SK-N-MC (cell line): Measurements from ENCODE around the gene LPCAT3.
"Not testable (repeated sequence)": the region's sequence is repeated elsewhere in the genome, so short reads cannot be mapped to it uniquely, and the experiment has no call there.

Experiments used
- DNase-seq: peaks from one replicate; pipeline ENCODE4 v3.0.0-alpha.2; 2011; ENCODE audit warnings: low read depth, low spot score
- H3K27ac ChIP-seq: fragments of 200-600 bp; sonication (generic); 2 replicates; pipeline ENCODE4 v1.5.1; 2016; ENCODE audit warnings: mixed run types
- H3K36me3 ChIP-seq: fragments of 200-600 bp; sonication (generic); 2 replicates; pipeline ENCODE4 v1.6.1; 2017; ENCODE audit warnings: antibody characterized with exemption, low read length, mixed read lengths; ENCODE audit not compliant: insufficient read depth
- H3K4me3 ChIP-seq: fragments of 200-600 bp; sonication (generic); 2 replicates; pipeline ENCODE4 v1.5.1; 2016
- H3K9ac ChIP-seq: fragments of 200-600 bp; sonication (generic); 2 replicates; pipeline ENCODE4 v1.8.0; 2017; ENCODE audit warnings: mixed run types, mixed read lengths; ENCODE audit not compliant: insufficient read length
- H3K9me3 ChIP-seq: fragments of 200-600 bp; sonication (generic); 2 replicates; pipeline ENCODE4 v1.6.1; 2017; ENCODE audit warnings: low read depth, mild to moderate bottlenecking, antibody characterized with exemption, low read length, moderate library complexity, mixed read lengths
- EZH2 ChIP-seq: fragments of 200-600 bp; sonication (generic); IDR thresholded peaks from one replicate; pipeline ENCODE4 v1.6.1; 2017; ENCODE audit warnings: antibody characterized with exemption
- FOXP2 ChIP-seq: optimal IDR thresholded peaks from 2 replicates; pipeline ENCODE3; 2011; ENCODE audit warnings: mild to moderate bottlenecking, moderate library complexity; ENCODE audit not compliant: insufficient read depth; ENCODE audit errors: extremely low read length, control extremely low read depth
- POLR2AphosphoS5 ChIP-seq: IDR thresholded peaks from 2 replicates; pipeline ENCODE4 v1.6.1; 2012; ENCODE audit warnings: mild to moderate bottlenecking, low read depth, low read length, borderline replicate concordance

The LPCAT3 gene

DNA sequence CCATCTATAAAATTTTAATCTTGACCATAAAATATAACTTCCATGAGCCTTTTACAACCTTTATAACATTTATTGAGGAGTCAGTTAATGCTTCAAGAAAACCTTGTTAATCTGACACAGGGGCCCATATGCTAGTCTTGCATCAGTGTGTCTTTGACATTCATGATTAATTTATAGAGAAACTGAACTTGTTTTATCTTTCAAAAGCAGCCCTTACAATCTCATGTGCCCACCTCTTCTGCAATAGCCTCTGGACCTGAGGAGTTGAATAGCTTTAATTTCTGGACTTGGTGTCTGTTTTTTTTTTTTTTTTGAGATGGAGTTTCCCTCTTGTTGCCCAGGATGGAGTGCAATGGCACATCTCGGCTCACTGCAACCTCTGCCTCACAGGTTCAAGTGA lies 8.6 kb upstream of the LPCAT3 start:
- Histone ChIP-seq H3K27ac (no peak overlapping the region), H3K9me3 (no peaks in the 10 kb centered on the region), H3K4me3 (no peak overlapping the region), H3K36me3 (no peaks in the 10 kb centered on the region), H3K9ac (no peak overlapping the region)
- TF ChIP-seq POLR2AphosphoS5 (no peak), EZH2 (no peak), FOXP2 (no peak)
- DNase-seq, result no peak

DNA sequence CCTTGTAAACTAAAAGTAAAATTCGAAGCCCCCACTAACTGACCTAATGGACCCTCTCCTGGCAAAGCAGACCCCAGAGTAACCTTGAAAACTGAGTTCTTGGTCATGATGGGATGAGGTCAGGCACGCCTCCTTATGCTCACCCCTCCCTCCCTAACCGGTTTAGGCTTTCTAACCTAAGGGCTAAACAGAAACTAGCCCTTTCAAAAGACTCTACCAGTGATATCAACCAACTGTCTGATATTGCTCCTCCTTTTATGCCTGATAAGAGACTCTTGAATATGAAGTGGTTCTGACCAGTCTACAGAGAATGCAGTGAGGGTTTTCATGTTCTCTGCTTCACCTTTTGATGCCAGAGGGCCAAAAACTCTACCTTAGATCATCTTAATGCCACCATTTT lies 4.8 kb upstream of the LPCAT3 start:
- no peak for TF ChIP-seq EZH2
- no peak for TF ChIP-seq POLR2AphosphoS5
- TF ChIP-seq FOXP2, result no peak
- H3K27ac ChIP-seq, result no peak overlapping the region
- no peak overlapping the region for H3K4me3 ChIP-seq
- no peaks in the 10 kb centered on the region for H3K9me3 ChIP-seq
- no peaks in the 10 kb centered on the region for H3K36me3 ChIP-seq
- no peak overlapping the region for H3K9ac ChIP-seq
- no peak for DNase-seq

DNA sequence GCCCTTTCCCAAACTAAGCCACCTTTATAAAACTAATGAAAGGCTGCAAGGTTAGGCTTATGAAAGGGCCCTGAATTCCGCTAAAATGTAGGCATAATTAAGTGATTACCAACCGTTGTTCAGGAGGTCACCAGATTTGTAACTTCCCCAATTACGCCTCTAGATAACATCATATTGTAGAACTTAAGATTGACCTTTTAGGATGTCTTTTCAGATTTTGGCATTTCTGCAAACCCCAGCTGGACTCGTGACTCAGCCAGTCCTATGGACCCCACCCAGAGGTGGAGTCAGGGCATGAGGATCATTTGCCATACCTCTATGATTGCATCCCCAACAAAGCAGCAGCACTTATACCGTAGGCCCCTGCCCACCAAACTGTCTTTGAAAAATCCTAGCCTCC lies 3.7 kb upstream of the LPCAT3 start:
- no peaks in the 10 kb centered on the region for H3K9me3 ChIP-seq
- no peak overlapping the region for H3K27ac ChIP-seq
- no peak overlapping the region for H3K9ac ChIP-seq
- H3K36me3 ChIP-seq, result no peaks in the 10 kb centered on the region
- no peak overlapping the region for H3K4me3 ChIP-seq
- TF ChIP-seq POLR2AphosphoS5, result no peak
- no peak for TF ChIP-seq FOXP2
- no peak for TF ChIP-seq EZH2
- DNase-seq, result no peak

DNA sequence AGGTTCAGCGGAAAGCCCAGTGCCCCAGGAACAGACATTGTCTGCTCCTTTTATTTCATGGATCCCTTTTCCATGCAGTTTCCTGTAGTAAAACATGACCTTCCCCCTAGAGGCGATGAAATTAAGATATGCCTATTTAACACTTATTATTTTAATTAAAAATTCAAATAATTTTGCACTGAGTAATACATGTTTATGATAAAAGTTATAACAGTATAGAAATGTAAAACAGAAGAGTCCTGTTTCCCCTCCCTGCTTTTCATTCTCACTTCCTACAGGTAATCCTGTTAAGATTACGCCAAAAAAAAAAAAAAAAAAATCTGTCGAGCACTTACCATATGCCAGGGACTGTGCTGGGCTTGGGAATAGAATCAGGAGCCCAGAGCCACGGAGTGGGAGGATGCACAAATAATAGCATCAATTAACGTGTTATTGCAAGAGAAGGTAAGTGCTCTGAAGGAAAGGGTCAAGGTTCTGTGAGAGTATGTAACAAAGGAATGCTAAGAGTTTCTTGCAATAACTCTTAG lies 830 bp upstream of the LPCAT3 start:
- TF ChIP-seq POLR2AphosphoS5 (no peak; the same call in 1 of the 2 replicates), EZH2 (no peak), FOXP2 (no peak)
- Histone ChIP-seq H3K9me3 (no peaks in the 10 kb centered on the region), H3K27ac (peak overlapping the region; percentile 64), H3K36me3 (peaks cover 3% of the 10 kb centered on the region; the same call in 1 of the 2 replicates), H3K4me3 (peak overlapping the region; percentile 99), H3K9ac (peak overlapping the region; percentile 84)
- DNase-seq, result no peak

DNA sequence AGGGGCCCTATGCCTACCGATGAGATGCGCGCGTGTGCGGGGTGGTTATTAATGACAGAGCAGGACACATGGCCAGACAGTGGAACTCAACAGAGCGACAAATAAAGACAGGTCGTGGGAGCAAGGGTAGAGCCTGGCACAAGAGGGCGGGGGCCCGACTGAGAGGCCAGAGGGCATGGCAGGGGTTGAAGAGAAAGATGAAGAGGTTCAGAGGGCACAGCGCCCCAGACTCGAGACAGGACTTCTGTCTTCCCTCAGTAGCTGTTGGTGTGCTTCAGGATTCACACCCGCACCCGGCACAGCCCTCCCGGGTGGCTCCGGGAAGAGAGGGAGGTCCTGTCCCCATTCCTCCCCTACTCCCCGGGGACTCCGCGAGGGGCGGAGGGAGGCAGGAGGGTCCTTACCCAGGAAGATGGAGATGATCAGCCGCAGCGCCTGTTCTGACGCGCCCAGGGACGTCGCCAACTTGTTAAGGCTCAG lies 366 bp downstream of the LPCAT3 start:
- peaks cover 8% of the 10 kb centered on the region; the same call in 1 of the 2 replicates for H3K36me3 ChIP-seq
- peak; percentile 6 for DNase-seq
- H3K27ac ChIP-seq, result no peak overlapping the region
- TF ChIP-seq EZH2, result no peak
- no peak for TF ChIP-seq POLR2AphosphoS5
- H3K9ac ChIP-seq, result peak overlapping the region; percentile 84
- no peaks in the 10 kb centered on the region for H3K9me3 ChIP-seq
- H3K4me3 ChIP-seq, result peak overlapping the region; percentile 99

DNA sequence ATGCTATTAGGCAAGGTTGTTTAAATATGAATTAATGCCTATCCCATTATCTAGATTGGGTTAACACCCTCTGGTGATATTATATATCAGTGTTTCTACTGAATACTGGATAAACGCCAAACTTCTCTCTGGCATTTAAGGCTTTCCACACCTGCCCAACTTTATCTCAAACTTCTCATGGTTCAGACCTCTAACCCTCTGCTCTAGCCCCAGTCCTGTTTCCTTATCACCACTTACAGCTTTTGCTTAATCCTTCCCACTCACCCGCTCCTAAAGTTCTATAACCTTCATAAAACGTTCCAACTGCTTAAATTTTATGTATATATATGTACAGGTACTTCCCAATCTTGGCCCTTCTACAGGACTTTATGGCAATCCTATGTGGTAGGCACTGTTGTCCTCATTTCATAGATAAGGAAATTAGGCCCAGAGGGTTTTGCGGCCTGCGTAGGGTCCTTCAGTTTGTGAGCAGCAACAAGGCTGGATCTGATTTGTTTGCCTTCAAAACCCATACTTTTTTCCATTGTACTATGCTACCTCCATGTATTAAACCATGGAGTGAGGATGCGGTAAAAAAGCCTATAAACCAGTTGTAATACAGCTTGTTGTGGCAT lies 1.2 kb downstream of the LPCAT3 start:
- peak overlapping the region; percentile 84 for H3K9ac ChIP-seq
- TF ChIP-seq EZH2, result no peak
- TF ChIP-seq FOXP2, result no peak
- TF ChIP-seq POLR2AphosphoS5, result no peak
- H3K4me3 ChIP-seq, result peak overlapping the region; percentile 99
- no peak overlapping the region for H3K27ac ChIP-seq
- H3K9me3 ChIP-seq, result no peaks in the 10 kb centered on the region
- H3K36me3 ChIP-seq, result peaks cover 8% of the 10 kb centered on the region; the same call in 1 of the 2 replicates
- DNase-seq, result no peak

DNA sequence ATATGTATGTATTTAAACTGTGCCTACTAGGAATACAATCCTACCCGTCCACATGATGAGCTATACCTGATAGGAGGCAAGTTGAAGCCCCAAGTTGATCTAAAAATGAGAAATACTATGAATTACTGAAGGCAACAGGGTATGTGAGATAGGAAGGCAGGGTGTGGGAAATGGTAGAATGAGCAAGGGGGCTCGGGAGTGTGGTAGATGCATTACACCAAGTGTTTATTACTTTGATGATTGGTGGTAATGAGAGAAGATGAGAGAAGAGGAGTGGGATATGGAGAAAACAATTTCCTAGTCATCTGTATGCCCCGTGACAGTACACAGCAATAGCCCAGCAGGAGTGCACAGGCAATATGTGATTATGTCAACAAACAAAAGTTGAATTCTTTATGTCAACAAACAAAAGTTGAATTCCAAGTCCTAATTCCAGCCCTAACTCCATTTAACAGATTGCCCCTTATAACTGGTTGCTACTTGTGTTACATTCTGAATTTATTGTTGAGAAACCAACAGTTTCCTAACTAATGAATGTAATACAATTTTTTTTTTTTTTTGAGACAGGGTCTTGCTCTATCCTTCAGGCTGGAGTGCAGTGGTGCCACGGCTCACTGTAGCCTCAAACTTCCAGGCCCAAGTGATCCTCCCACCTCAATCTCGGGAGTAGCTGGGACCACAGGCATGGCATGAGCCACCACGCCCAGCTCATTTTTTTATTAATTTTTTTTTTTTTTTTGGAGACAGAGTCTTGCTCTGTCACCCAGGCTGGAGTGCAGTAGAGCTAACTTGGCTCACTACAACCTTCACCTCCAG lies 2.5 kb downstream of the LPCAT3 start:
- H3K9me3 ChIP-seq, result no peaks in the 10 kb centered on the region
- H3K4me3 ChIP-seq, result no peak overlapping the region
- DNase-seq, result no peak
- H3K9ac ChIP-seq, result no peak overlapping the region
- H3K36me3 ChIP-seq, result peaks cover 8% of the 10 kb centered on the region; the same call in 1 of the 2 replicates
- no peak for TF ChIP-seq FOXP2
- no peak for TF ChIP-seq EZH2
- TF ChIP-seq POLR2AphosphoS5, result no peak
- H3K27ac ChIP-seq, result no peak overlapping the region

DNA sequence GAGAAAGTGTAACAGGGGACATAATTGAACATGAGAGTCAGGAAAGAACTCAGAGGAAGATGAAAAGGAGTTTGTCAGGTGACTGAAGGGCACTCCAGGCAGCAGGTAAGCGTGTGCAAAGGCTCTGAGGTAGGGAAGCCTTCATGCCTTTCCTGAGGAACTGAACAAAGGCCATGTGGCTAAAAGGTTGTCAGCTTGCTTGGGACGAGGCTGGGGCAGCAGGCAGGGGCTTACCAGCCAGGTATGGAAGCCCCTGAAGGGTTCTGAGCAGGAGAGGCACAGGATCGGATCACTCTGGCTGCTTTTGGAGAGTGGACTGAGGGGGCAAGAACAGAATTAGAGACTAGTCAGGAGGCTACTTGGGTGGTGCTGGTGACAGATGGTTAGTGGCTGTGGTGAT lies 5.2 kb downstream of the LPCAT3 start:
- H3K4me3 ChIP-seq, result no peak overlapping the region
- no peak overlapping the region for H3K27ac ChIP-seq
- no peak for TF ChIP-seq EZH2
- no peak for TF ChIP-seq FOXP2
- no peak for TF ChIP-seq POLR2AphosphoS5

DNA sequence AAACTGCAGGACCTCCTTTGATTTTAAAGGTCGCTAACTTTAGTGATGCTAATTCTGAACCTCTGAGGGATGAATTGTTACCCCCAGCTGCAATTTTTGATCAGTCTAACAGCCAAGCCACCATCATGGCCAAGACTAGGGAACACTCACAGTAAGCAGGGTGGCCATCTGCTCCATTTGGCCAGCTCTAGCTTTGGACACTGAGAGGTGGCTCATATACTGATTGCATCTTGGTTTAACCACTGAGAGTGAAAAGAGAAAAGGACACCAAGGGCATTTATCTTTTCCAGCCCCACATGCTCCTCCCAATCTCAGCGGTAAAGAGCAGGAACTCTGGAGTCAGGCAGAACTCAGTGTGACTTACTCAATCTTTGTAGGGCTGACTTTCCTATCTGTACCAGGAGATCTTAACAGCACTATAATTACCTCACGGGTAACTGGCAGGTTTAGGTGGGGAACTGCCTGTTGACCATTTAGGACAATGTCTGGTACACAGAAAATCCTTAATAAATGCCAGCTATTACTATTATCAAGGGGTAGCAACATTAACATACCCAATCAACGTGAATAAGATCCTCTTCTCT lies 6.2 kb downstream of the LPCAT3 start:
- TF ChIP-seq FOXP2 (no peak), POLR2AphosphoS5 (no peak), EZH2 (no peak)
- peaks cover 17% of the 10 kb centered on the region for H3K36me3 ChIP-seq
- no peak for DNase-seq

More for the DNA sequence above, 5.2 kb downstream of the LPCAT3 start:
- Histone ChIP-seq H3K9me3 (no peaks in the 10 kb centered on the region), H3K9ac (no peak overlapping the region), H3K36me3 (peaks cover 17% of the 10 kb centered on the region)
- no peak for DNase-seq

DNA sequence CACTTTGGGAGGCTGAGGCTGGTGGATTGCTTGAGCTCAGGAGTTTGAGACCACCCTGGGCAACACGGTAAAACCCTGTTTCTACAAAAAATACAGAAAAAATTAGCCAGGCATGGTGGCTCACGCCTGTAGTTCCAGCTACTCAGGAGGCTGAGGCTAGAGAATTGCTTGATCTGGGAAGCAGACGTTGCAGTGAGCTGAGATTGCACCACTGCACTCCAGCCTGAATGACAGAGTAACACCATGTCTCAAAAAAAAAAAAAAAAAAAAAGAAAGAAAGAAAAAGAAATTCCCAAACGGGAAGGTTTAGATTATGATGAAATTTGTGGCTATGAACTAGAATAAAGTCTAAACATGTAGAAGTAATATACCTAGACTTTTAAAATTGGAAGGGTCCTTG lies 6.9 kb downstream of the LPCAT3 start:
- H3K27ac ChIP-seq, H3K4me3 ChIP-seq, H3K9ac ChIP-seq, H3K9me3 ChIP-seq, DNase-seq: not testable (repeated sequence)
- peaks cover 22% of the 10 kb centered on the region for H3K36me3 ChIP-seq

More for the DNA sequence above, 6.2 kb downstream of the LPCAT3 start:
- no peaks in the 10 kb centered on the region for H3K9me3 ChIP-seq
- no peak overlapping the region for H3K4me3 ChIP-seq
- H3K27ac ChIP-seq, result no peak overlapping the region
- no peak overlapping the region for H3K9ac ChIP-seq
